HEK293 (cell line): ENCODE data around the gene ARL3.
A peak's percentile ranks its signal among the peaks of the same experiment; 100 is the strongest.

Experiments used
- CTCF ChIA-PET: fragments of 350-600 bp; formaldehyde crosslinking; extraction: SDS; loops from one replicate; lab custom pipeline; 2021; ENCODE audit warnings: antibody characterized with exemption; lab: Yijun Ruan, JAX
- POLR2A ChIA-PET: fragments of 300-600 bp; formaldehyde crosslinking; extraction: SDS; loops from one replicate; lab custom pipeline; 2020; ENCODE audit warnings: antibody characterized with exemption, inconsistent platforms; lab: Yijun Ruan, JAX
- H3K27ac ChIP-seq: fragments of 200-500 bp; sonication (Bioruptor generic); 2 replicates; pipeline ENCODE4 v1.5.1; 2014; ENCODE audit warnings: low read depth, low read length, control low read depth, inconsistent platforms; ENCODE audit errors: extremely low read depth
- H3K36me3 ChIP-seq, 2 experiments: fragments of 200-500 bp in 1 of 2; sonication (Bioruptor generic) in 1 of 2; 1 replicate in 1 of 2; 2 replicates in 1 of 2; pipeline ENCODE4 v1.5.1; 2014 to 2017; ENCODE audit warnings: inconsistent platforms in 2 of 2, low read length in 2 of 2; ENCODE audit not compliant: control insufficient read depth in 2 of 2, insufficient read depth in 1 of 2
- H3K4me1 ChIP-seq: fragments of 200-500 bp; sonication (Bioruptor generic); 2 replicates; pipeline ENCODE4 v1.5.1; 2014; ENCODE audit warnings: mild to moderate bottlenecking, low read length, inconsistent platforms; ENCODE audit not compliant: control insufficient read depth, insufficient read depth
- H3K4me3 ChIP-seq: 2 replicates; pipeline ENCODE4 v1.5.1; 2011; ENCODE audit warnings: low read depth, mild to moderate bottlenecking, control low read depth, low read length, moderate library complexity
- H3K9me3 ChIP-seq: fragments of 200-500 bp; sonication (Bioruptor generic); 2 replicates; pipeline ENCODE4 v1.5.1; 2014; ENCODE audit warnings: low read depth, low read length, inconsistent platforms; ENCODE audit not compliant: control insufficient read depth, insufficient read depth
- GLI4 ChIP-seq: fragments of 450-650 bp; formaldehyde crosslinking; IDR thresholded peaks from 2 replicates; pipeline ENCODE4 v1.5.1; 2016; ENCODE audit warnings: missing biosample characterization, missing genetic modification characterization
- HOXD13 ChIP-seq: sonication (generic); formaldehyde crosslinking; IDR thresholded peaks from 2 replicates; pipeline ENCODE4 v1.8.0; 2022; ENCODE audit warnings: missing genetic modification reagents, borderline replicate concordance
- INSM2 ChIP-seq: fragments of 450-650 bp; formaldehyde crosslinking; IDR thresholded peaks from 2 replicates; pipeline ENCODE4 v1.5.1; 2016; ENCODE audit warnings: missing biosample characterization, missing genetic modification characterization
- MEIS1 ChIP-seq: sonication (generic); formaldehyde crosslinking; IDR thresholded peaks from 2 replicates; pipeline ENCODE4 v1.8.1; 2022; ENCODE audit warnings: missing genetic modification reagents, mild to moderate bottlenecking, borderline replicate concordance
- PRDM10 ChIP-seq: fragments of 450-650 bp; formaldehyde crosslinking; IDR thresholded peaks from 2 replicates; pipeline ENCODE4 v1.5.1; 2016; ENCODE audit warnings: missing biosample characterization, missing genetic modification characterization
- SP7 ChIP-seq: fragments of 450-650 bp; formaldehyde crosslinking; IDR thresholded peaks from 2 replicates; pipeline ENCODE4 v1.5.1; 2016; ENCODE audit warnings: missing biosample characterization, missing genetic modification characterization
- ZFP37 ChIP-seq: fragments of 450-650 bp; formaldehyde crosslinking; IDR thresholded peaks from 2 replicates; pipeline ENCODE4 v1.5.1; 2016; ENCODE audit warnings: missing biosample characterization, missing genetic modification characterization
- ZNF121 ChIP-seq: fragments of 450-650 bp; formaldehyde crosslinking; IDR thresholded peaks from 2 replicates; pipeline ENCODE4 v1.5.1; 2016; ENCODE audit warnings: missing biosample characterization, missing genetic modification characterization
- ZNF214 ChIP-seq: fragments of 450-650 bp; formaldehyde crosslinking; IDR thresholded peaks from 2 replicates; pipeline ENCODE4 v1.5.1; 2017; ENCODE audit warnings: missing biosample characterization, mild to moderate bottlenecking, missing genetic modification characterization, borderline replicate concordance
- ZNF23 ChIP-seq: fragments of 450-650 bp; formaldehyde crosslinking; IDR thresholded peaks from 2 replicates; pipeline ENCODE4 v1.5.1; 2016; ENCODE audit warnings: missing biosample characterization, missing genetic modification characterization, borderline replicate concordance
- ZNF341 ChIP-seq: fragments of 450-650 bp; formaldehyde crosslinking; IDR thresholded peaks from 2 replicates; pipeline ENCODE4; 2016; ENCODE audit warnings: low read depth, missing biosample characterization, missing genetic modification characterization
- ZNF362 ChIP-seq: fragments of 450-650 bp; formaldehyde crosslinking; IDR thresholded peaks from 2 replicates; pipeline ENCODE4 v1.5.1; 2016; ENCODE audit warnings: missing biosample characterization, missing genetic modification characterization
- ZNF639 ChIP-seq: fragments of 450-650 bp; formaldehyde crosslinking; IDR thresholded peaks from 2 replicates; pipeline ENCODE4 v1.5.1; 2016; ENCODE audit warnings: missing biosample characterization, missing genetic modification characterization
- ZSCAN5A ChIP-seq: fragments of 450-650 bp; formaldehyde crosslinking; IDR thresholded peaks from 2 replicates; pipeline ENCODE4 v1.5.1; 2016; ENCODE audit warnings: missing biosample characterization, missing genetic modification characterization

The ARL3 gene

GRCh38 chr10:102678842-102679289 lies 35.3 kb downstream of the ARL3 start (continued):
- TF ChIP-seq PRDM10 (peak; percentile 97), ZNF214 (tag by site-specific recombination) (no peak), ZNF23 (no peak), HOXD13 (no peak), GLI4 (tag by site-specific recombination) (no peak), SP7 (tag by site-specific recombination) (peak; percentile 35; the same call in 1 of the 2 replicates), ZSCAN5A (tag by site-specific recombination) (no peak), INSM2 (tag by site-specific recombination) (no peak), ZNF121 (tag by site-specific recombination) (no peak), ZNF341 (0 out of 2 replicates have a peak, but pooled peaks have one; percentile 47), MEIS1 (CRISPR knock-in tag) (no peak), ZFP37 (tag by site-specific recombination) (no peak), ZNF639 (tag by site-specific recombination) (no peak)

- CTCF ChIA-PET = interaction anchor here (0.6 to 7.2 kb wide), 18 partner anchors 9 to 284 kb away, joined by 3 to 57 read pairs (median 4); partner anchors contain the start of genes ARL3 and SFXN2
- POLR2A ChIA-PET = interaction anchor here (2.5 kb wide), 1 partner anchor 36 kb away, joined by 10 read pairs; the partner anchor contains the start of genes ARL3 and SFXN2
- Histone ChIP-seq H3K9me3 (no peaks in the 10 kb centered on the region), H3K27ac (no peak overlapping the region), H3K4me1 (peaks cover 15% of the 10 kb centered on the region)
- no peak for TF ChIP-seq ZNF362 (tag by site-specific recombination)
- TF ChIP-seq, all 188 proteins: peak for 0
- Histone ChIP-seq H3K4me3 (no peak overlapping the region), H3K36me3 (peaks cover 0 to 17% of the 10 kb centered on the region in 2 experiments; a peak in 1 of 3 replicates)
These were observed 36.2 kb downstream of the ARL3 start for GRCh38 chr10:102678068-102678400.
